Transverse colon (tissue), 4 donors: ENCODE data around the gene ROBO1. TPM values are rescaled to one million over a fixed set of nuclear protein-coding genes. Genes with fewer than 3 reads are reported as not detected.

Experiments
- DNase-seq: peaks from one replicate; pipeline ENCODE4 v3.0.0-alpha.2; 2019
- H3K27ac ChIP-seq, 4 donors: fragments of 200-600 bp; sonication (generic); 2 replicates each; pipeline ENCODE4 v1.5.1; 2016 to 2018; ENCODE audit warnings: inconsistent platforms in 4 of 4
- H3K27me3 ChIP-seq: fragments of 200-600 bp; sonication (generic); 2 replicates; pipeline ENCODE4 v1.5.1; 2017; ENCODE audit warnings: inconsistent platforms
- H3K36me3 ChIP-seq, 4 donors: fragments of 200-600 bp; sonication (generic); 2 replicates each; pipeline ENCODE4 v1.5.1; 2017 to 2019; ENCODE audit warnings: inconsistent platforms in 4 of 4
- H3K4me1 ChIP-seq, 4 donors: fragments of 200-600 bp; sonication (generic); 2 replicates each; pipeline ENCODE4 v1.5.1; 2017 to 2020; ENCODE audit warnings: inconsistent platforms in 4 of 4
- H3K4me3 ChIP-seq, 4 donors: fragments of 200-600 bp; sonication (generic); 1 replicate in 1 of 4; 2 replicates in 3 of 4; pipeline versions ENCODE4 v1.5.1 to v1.6.1; 2017 to 2019; ENCODE audit warnings: inconsistent platforms in 4 of 4
- H3K9me3 ChIP-seq, 2 donors: fragments of 200-600 bp; sonication (generic); 2 replicates each; pipeline ENCODE4 v1.5.1; 2017 to 2019; ENCODE audit warnings: inconsistent platforms in 2 of 2
- EP300 ChIP-seq: sonication (generic); formaldehyde crosslinking; IDR thresholded peaks from one replicate; pipeline ENCODE4 v1.6.1; 2017; ENCODE audit warnings: antibody characterized with exemption, low read depth
- POLR2A ChIP-seq: fragments of 450-650 bp; IDR thresholded peaks from one replicate; pipeline ENCODE4 v1.6.1; 2016; ENCODE audit warnings: antibody characterized with exemption, mild to moderate bottlenecking, moderate library complexity
- POLR2AphosphoS5 ChIP-seq, 3 donors: sonication (generic); formaldehyde crosslinking; IDR thresholded peaks; one replicate each; pipeline ENCODE4 v1.6.1; 2016; ENCODE audit warnings: antibody characterized with exemption in 3 of 3
- WGBS, 2 donors: methylation state at CpG; one replicate each; pipeline ENCODE4 v1.1.5; 2018; ENCODE audit warnings: low coverage in 1 of 2; 5-methylcytosine and 5-hydroxymethylcytosine counted together
- in situ Hi-C, 4 donors: fragments of 200-750 bp; cut with MboI; loops; one replicate each; pipeline versions ENCODE4 v1.15.0 to v1.15.1; 2017; ENCODE audit warnings: low sequenced_read_pairs in 3 of 4, low pct_ligation_motif_present in 1 of 4, low pct_unique_long_range_greater_than_20kb in 1 of 4
- intact Hi-C: fragments of 100-400 bp; cut with DNase I; formaldehyde crosslinking; loops from one replicate; pipeline ENCODE4 v1.15.1; 2023; ENCODE audit warnings: low total_unique reads
- total RNA-seq, 4 donors: library from RNA; depleted of rRNA; stranded (reverse); fragments of >200 nt; gene quantifications; one replicate each; pipeline ENCODE4 v1.1.0, GENCODE V29; 2016
- TF ChIP-seq, protein P1 (sequence below), 5 experiments: fragments of 200-600 bp in 3 of 5; fragments of 450-650 bp in 2 of 5; sonication (generic) in 3 of 5; IDR thresholded peaks; 1 replicate in 2 of 5; 2 replicates in 3 of 5; pipeline ENCODE4 v1.5.1; 2016 to 2017; ENCODE audit warnings: antibody characterized with exemption in 5 of 5, inconsistent platforms in 3 of 5, mild to moderate bottlenecking in 2 of 5, moderate library complexity in 1 of 5

ROBO1 gene
- total RNA-seq, 4 donors from 2014 or later = 7.6 to 68.7 (median 9.1) TPM

DNA sequence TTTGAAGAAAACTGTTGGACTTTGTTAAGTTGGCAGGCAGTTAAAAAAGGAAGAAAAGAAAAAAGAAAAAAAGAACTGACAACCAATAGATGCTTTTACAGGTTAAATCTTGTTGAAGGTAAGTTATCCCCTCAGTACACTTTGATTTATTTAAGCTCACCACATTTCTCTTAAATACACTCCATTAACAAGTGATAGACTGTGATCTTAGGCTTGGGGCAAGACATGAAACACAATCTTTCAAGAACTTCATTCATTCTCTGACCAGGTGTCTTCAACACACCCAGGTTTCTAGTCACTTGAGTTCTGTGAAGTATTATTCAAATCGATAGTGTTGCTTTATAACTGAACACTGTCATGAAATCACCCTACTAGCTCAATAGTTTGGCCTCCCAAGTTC lies 751.9 kb downstream of the ROBO1 start:
- H3K9me3 ChIP-seq = no peaks in the 10 kb centered on the region
- H3K27me3 ChIP-seq = peaks cover 12% of the 10 kb centered on the region
- no peaks in the 10 kb centered on the region for H3K36me3 ChIP-seq
- intact Hi-C loops (no loop called here), in situ Hi-C loops (no loop called here)
- peaks cover 0 to 30% (median 4%) of the 10 kb centered on the region in 4 donors for H3K4me1 ChIP-seq
- TF ChIP-seq POLR2A (no peak), EP300 (no peak), POLR2AphosphoS5 (IDR thresholded peaks at IDR 0.05) (no peak)
- TF ChIP-seq, protein P1, sequence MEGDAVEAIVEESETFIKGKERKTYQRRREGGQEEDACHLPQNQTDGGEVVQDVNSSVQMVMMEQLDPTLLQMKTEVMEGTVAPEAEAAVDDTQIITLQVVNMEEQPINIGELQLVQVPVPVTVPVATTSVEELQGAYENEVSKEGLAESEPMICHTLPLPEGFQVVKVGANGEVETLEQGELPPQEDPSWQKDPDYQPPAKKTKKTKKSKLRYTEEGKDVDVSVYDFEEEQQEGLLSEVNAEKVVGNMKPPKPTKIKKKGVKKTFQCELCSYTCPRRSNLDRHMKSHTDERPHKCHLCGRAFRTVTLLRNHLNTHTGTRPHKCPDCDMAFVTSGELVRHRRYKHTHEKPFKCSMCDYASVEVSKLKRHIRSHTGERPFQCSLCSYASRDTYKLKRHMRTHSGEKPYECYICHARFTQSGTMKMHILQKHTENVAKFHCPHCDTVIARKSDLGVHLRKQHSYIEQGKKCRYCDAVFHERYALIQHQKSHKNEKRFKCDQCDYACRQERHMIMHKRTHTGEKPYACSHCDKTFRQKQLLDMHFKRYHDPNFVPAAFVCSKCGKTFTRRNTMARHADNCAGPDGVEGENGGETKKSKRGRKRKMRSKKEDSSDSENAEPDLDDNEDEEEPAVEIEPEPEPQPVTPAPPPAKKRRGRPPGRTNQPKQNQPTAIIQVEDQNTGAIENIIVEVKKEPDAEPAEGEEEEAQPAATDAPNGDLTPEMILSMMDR (IDR thresholded peaks at IDR 0.05) = no peak
- no peak overlapping the region for H3K27ac ChIP-seq
- WGBS, 2 donors = 64% methylated on average over 1 of the region's 1 CpG; no CpG with 5 or more reads in 1 of the 2 donors
- DNase-seq = no peak
- no peak overlapping the region for H3K4me3 ChIP-seq

DNA sequence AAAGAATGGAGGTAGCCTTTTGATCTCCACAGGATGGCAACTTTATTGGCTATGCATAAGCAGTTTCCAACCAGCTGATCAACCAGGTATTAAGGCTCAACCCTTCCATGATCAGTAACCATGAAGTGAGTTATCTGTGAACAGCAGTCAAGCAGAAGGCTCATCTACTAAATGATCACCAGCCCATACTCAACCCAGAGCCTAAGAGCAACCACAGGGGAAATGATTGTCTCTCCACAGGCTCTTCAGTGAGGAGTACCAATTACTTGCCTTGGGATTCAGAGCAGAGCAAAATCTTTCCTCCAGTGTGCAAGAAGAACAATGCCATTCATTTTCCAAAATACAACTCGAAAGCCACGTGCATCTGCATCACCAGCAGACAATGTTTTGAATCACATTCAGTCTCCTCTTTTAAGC lies 754.8 kb downstream of the ROBO1 start:
- no peaks in the 10 kb centered on the region for H3K36me3 ChIP-seq
- peaks cover 0 to 26% (median 2%) of the 10 kb centered on the region in 4 donors for H3K4me1 ChIP-seq
- no peaks in the 10 kb centered on the region for H3K9me3 ChIP-seq
- H3K27ac ChIP-seq = no peak overlapping the region
- no peak overlapping the region for H3K4me3 ChIP-seq
- WGBS, 2 donors = 53 to 58% methylated on average over 2 of the region's 2 CpGs
- DNase-seq = no peak
- in situ Hi-C loops (no loop called here), intact Hi-C loops (no loop called here)
- TF ChIP-seq EP300 (no peak), POLR2A (no peak), POLR2AphosphoS5 (IDR thresholded peaks at IDR 0.05) (no peak)
- TF ChIP-seq, protein P1 (IDR thresholded peaks at IDR 0.05) = no peak
- H3K27me3 ChIP-seq = peaks cover 9% of the 10 kb centered on the region

DNA sequence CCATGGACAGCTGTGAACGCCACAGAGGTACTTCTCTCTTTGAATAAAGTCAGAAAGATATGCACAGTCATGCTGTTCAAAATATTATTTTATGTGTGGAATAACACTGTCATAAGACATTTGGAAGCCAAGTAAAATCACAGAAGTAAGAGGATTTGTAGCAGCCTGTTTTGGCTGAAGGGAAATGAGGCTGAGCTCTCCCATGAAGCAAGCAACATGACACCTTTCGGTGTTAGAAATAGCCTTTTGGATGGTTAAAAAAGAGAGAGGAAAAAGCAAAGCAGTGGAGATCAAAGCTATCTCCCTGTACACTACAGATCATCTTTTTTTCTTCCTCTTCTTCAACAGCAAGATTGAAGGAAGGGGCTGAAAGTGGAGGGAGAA lies 755.3 kb downstream of the ROBO1 start:
- intact Hi-C loops = no loop called here
- in situ Hi-C loops = no loop called here
- Histone ChIP-seq H3K4me3 (no peak overlapping the region), H3K27ac (no peak overlapping the region), H3K4me1 (peaks cover 0 to 26% (median 2%) of the 10 kb centered on the region in 4 donors), H3K27me3 (peaks cover 5% of the 10 kb centered on the region), H3K36me3 (no peaks in the 10 kb centered on the region), H3K9me3 (no peaks in the 10 kb centered on the region)
- DNase-seq = no peak
- WGBS, 2 donors = 64 to 81% methylated on average over 2 of the region's 2 CpGs
- TF ChIP-seq EP300 = no peak
- TF ChIP-seq POLR2A = no peak
- TF ChIP-seq, protein P1 (IDR thresholded peaks at IDR 0.05) = no peak
- TF ChIP-seq POLR2AphosphoS5 (IDR thresholded peaks at IDR 0.05) = no peak

DNA sequence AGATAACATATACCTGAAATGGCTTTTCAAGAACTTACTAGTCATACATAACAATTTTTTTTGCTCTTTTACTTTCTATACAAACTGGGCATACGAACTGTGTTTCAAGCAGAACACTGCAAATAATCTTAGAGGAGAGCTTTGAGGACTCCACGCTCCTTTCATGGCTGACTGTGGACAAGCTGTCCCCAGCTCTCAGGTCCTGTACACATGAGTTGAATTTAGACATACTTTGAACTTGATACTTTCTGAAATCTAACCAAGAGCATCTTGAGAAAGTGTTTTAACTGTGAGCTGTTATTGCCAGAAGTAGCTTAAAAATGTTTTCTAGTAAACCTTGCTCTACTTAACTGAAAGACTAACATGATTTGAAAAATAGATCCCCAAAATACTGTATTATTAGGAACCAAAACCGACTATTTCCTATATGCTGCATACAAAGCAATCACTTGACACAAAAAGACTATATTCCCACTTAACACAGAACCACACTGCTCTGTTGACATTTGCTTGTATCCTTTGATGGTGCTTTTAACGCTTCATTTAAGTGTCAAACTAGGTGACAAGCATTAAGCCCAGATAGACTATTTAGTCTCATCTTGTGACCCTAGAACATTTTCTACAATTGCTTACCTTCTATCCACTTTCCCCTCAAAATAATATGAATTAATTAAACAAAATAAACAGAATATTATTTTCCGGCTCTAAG lies 755.8 kb downstream of the ROBO1 start:
- H3K27me3 ChIP-seq = peaks cover 4% of the 10 kb centered on the region
- H3K4me1 ChIP-seq = peaks cover 0 to 25% (median 1%) of the 10 kb centered on the region in 4 donors
- intact Hi-C loops = no loop called here

More for the DNA sequence above, 755.8 kb downstream of the ROBO1 start:
- H3K27ac ChIP-seq = no peak overlapping the region
- 74 to 88% methylated on average over 5 of the region's 5 CpGs for WGBS, 2 donors
- in situ Hi-C loops = no loop called here
- no peaks in the 10 kb centered on the region for H3K9me3 ChIP-seq
- no peak for DNase-seq
- no peak for TF ChIP-seq POLR2A
- no peak for TF ChIP-seq POLR2AphosphoS5 (IDR thresholded peaks at IDR 0.05)
- TF ChIP-seq, protein P1 (IDR thresholded peaks at IDR 0.05) = no peak
- no peak for TF ChIP-seq EP300
- H3K36me3 ChIP-seq = no peaks in the 10 kb centered on the region
- H3K4me3 ChIP-seq = no peak overlapping the region
